Esophagus squamous epithelium (tissue), 5 donors: ENCODE measurements around the gene FNDC8. TPM values are rescaled to one million over a fixed set of nuclear protein-coding genes. Genes with fewer than 3 reads are reported as not detected.

Source experiments
- DNase-seq: peaks from one replicate; lab custom pipeline; 2025; lab: John Stamatoyannopoulos, UW
- H3K27ac ChIP-seq, 4 donors: fragments of 200-600 bp; sonication (generic); one replicate each; pipeline ENCODE4 v1.5.1; 2016 to 2019; ENCODE audit warnings: mild to moderate bottlenecking in 1 of 4
- H3K27me3 ChIP-seq, 4 donors: fragments of 200-600 bp; sonication (generic); 1 replicate in 3 of 4; 2 replicates in 1 of 4; pipeline versions ENCODE4 v1.5.1 to v1.6.0; 2017 to 2021; ENCODE audit warnings: antibody characterized with exemption in 1 of 4
- H3K36me3 ChIP-seq, 3 donors: fragments of 200-600 bp; sonication (generic); one replicate each; pipeline ENCODE4 v1.5.1; 2016 to 2019
- H3K4me1 ChIP-seq, 3 donors: fragments of 200-600 bp; sonication (generic); one replicate each; pipeline ENCODE4 v1.5.1; 2017 to 2019
- H3K4me3 ChIP-seq, 4 donors: fragments of 200-600 bp; sonication (generic); 1 replicate in 3 of 4; 2 replicates in 1 of 4; pipeline ENCODE4 v1.5.1; 2016 to 2019; ENCODE audit warnings: mild to moderate bottlenecking in 2 of 4, moderate library complexity in 1 of 4
- H3K9me3 ChIP-seq, 3 donors: fragments of 200-600 bp; sonication (generic); one replicate each; pipeline ENCODE4 v1.5.1; 2016 to 2019
- CTCF ChIP-seq, 6 experiments: fragments of 450-650 bp in 4 of 6; fragments of 200-600 bp in 2 of 6; sonication (generic) in 2 of 6; IDR thresholded peaks; one replicate each; pipeline ENCODE4 v1.5.1; 2016 to 2019; ENCODE audit warnings: antibody characterized with exemption in 6 of 6, mild to moderate bottlenecking in 4 of 6, moderate library complexity in 4 of 6
- POLR2A ChIP-seq, 4 donors: fragments of 450-650 bp; IDR thresholded peaks; one replicate each; pipeline ENCODE4 v1.6.1; 2017; ENCODE audit warnings: antibody characterized with exemption in 4 of 4, mild to moderate bottlenecking in 4 of 4, moderate library complexity in 3 of 4
- WGBS, 2 donors: methylation state at CpG; one replicate each; pipeline ENCODE4 v1.1.5; 2018; 5-methylcytosine and 5-hydroxymethylcytosine counted together
- intact Hi-C: fragments of 100-400 bp; cut with DNase I; formaldehyde crosslinking; loops from one replicate; pipeline ENCODE4 v1.15.0; 2022
- total RNA-seq, 4 donors: library from RNA; depleted of rRNA; stranded (reverse); fragments of >200 nt; gene quantifications; one replicate each; pipeline ENCODE4 v1.1.0, GENCODE V29; 2016
- donor health status: DM: yes; HTN: yes; CAD: no.

Gene FNDC8
- total RNA-seq = not detected

- Histone ChIP-seq H3K27ac (no peak within 1 kb of the TSS), H3K4me1 (peaks cover 6 to 27% (median 11%) of the 10 kb centered on the region in 3 donors), H3K4me3 (no peak within 1 kb of the TSS), H3K9me3 (no peaks in the 10 kb centered on the region), H3K36me3 (no peaks in the 10 kb centered on the region), H3K27me3 (no peaks in the 10 kb centered on the region)
- TF ChIP-seq POLR2A (IDR thresholded peaks at IDR 0.05) (no peak), CTCF (IDR thresholded peaks at IDR 0.05) (no peak)
- 89 to 100% methylated on average over 1 to 3 of the region's 3 CpGs for WGBS, 2 donors
- no peak for DNase-seq
- intact Hi-C loops = loop anchor here (10.0 kb wide), 2 partner anchors 577 to 697 kb away; no protein-coding TSS in a partner anchor
These were observed at the start of gene FNDC8 for GRCh38 chr17:35121315-35121714. TSS of gene FNDC8 (plus strand) at chr17:35121615. CDS start at chr17:35121694, 79 bp downstream.

GRCh38 chr17:35073183-35073790 is 48.1 kb upstream of the FNDC8 start:
- TF ChIP-seq POLR2A (IDR thresholded peaks at IDR 0.05) (no peak), CTCF (IDR thresholded peaks at IDR 0.05) (no peak)
- no peaks in the 10 kb centered on the region for H3K9me3 ChIP-seq
- H3K27ac ChIP-seq = no peak overlapping the region
- H3K36me3 ChIP-seq = peaks cover 0 to 25% (median 0%) of the 10 kb centered on the region in 3 donors
- H3K27me3 ChIP-seq = no peaks in the 10 kb centered on the region
- WGBS, 2 donors = 71 to 87% methylated on average over 3 of the region's 3 CpGs
- DNase-seq = no peak
- H3K4me3 ChIP-seq = no peak overlapping the region
- peaks cover 0 to 24% (median 0%) of the 10 kb centered on the region in 3 donors for H3K4me1 ChIP-seq
- intact Hi-C loops = no loop called here

- H3K4me1 ChIP-seq = peaks cover 0 to 31% (median 0%) of the 10 kb centered on the region in 3 donors
- peaks cover 0 to 20% (median 0%) of the 10 kb centered on the region in 3 donors for H3K36me3 ChIP-seq
- no peaks in the 10 kb centered on the region for H3K9me3 ChIP-seq
- WGBS, 2 donors = 51 to 66% methylated on average over 5 of the region's 5 CpGs
- no peak overlapping the region for H3K4me3 ChIP-seq
- no peak for DNase-seq
- H3K27me3 ChIP-seq = no peaks in the 10 kb centered on the region
- intact Hi-C loops = no loop called here
- H3K27ac ChIP-seq = peak overlapping the region in 1 of 4 donors; percentile 13
- TF ChIP-seq CTCF (IDR thresholded peaks at IDR 0.05) = no peak
These were observed 47.3 kb upstream of the FNDC8 start for GRCh38 chr17:35073991-35074627.

GRCh38 chr17:35074711-35075707 is 46.4 kb upstream of the FNDC8 start:
- no peak overlapping the region for H3K4me3 ChIP-seq
- peaks cover 0 to 14% (median 0%) of the 10 kb centered on the region in 3 donors for H3K36me3 ChIP-seq
- WGBS, 2 donors = 71 to 72% methylated on average over 2 of the region's 2 CpGs
- peaks cover 0 to 40% (median 0%) of the 10 kb centered on the region in 3 donors for H3K4me1 ChIP-seq
- DNase-seq = no peak
- H3K9me3 ChIP-seq = no peaks in the 10 kb centered on the region
- TF ChIP-seq CTCF (IDR thresholded peaks at IDR 0.05) (no peak), POLR2A (IDR thresholded peaks at IDR 0.05) (no peak)
- H3K27me3 ChIP-seq = no peaks in the 10 kb centered on the region
- H3K27ac ChIP-seq = peak overlapping the region in 1 of 4 donors; percentile 13
- intact Hi-C loops = no loop called here
